NCI-H146 (cell line): Measurements from ENCODE around the gene KLK1.
"Not testable (repeated sequence)": the region's sequence is repeated elsewhere in the genome, so short reads cannot be mapped to it uniquely, and the experiment has no call there.

Source experiments
- DNase-seq: peaks from one replicate; lab custom pipeline; 2025; lab: John Stamatoyannopoulos, UW

Gene KLK1

GRCh38 chr19:50792272-50793250, 31.0 kb downstream of the KLK1 start:
- DNase-seq: no peak

- DNase-seq: no peak
These were observed 31.9 kb downstream of the KLK1 start for GRCh38 chr19:50791594-50792271.

- DNase-seq: no peak
These were observed 32.6 kb downstream of the KLK1 start for GRCh38 chr19:50790922-50791467.

GRCh38 chr19:50790396-50790795, 33.2 kb downstream of the KLK1 start, which contains the start of gene ACP4:
ACP4 (plus strand) TSS chr19:50790415; CDS start chr19:50790415, 0 bp downstream.
- no peak for DNase-seq

- no peak for DNase-seq
These were observed 38.3 kb downstream of the KLK1 start for GRCh38 chr19:50785329-50785728.

- no peak for DNase-seq
These were observed 38.9 kb downstream of the KLK1 start for GRCh38 chr19:50784710-50785109.

GRCh38 chr19:50783848-50784152, 39.8 kb downstream of the KLK1 start:
- DNase-seq: not testable (repeated sequence)

- DNase-seq: no peak
These were observed 42.7 kb downstream of the KLK1 start for GRCh38 chr19:50780753-50781435.

- DNase-seq: no peak
These were observed 43.8 kb downstream of the KLK1 start for GRCh38 chr19:50779504-50780457.

GRCh38 chr19:50778906-50779430, 44.6 kb downstream of the KLK1 start:
- DNase-seq: no peak

- DNase-seq: no peak
These were observed 45.7 kb downstream of the KLK1 start for GRCh38 chr19:50777830-50778303.

GRCh38 chr19:50777261-50777660, 46.3 kb downstream of the KLK1 start:
- no peak for DNase-seq

- no peak for DNase-seq
These were observed 47.5 kb downstream of the KLK1 start for GRCh38 chr19:50776131-50776530.

- not testable (repeated sequence) for DNase-seq
These were observed 50.1 kb downstream of the KLK1 start for GRCh38 chr19:50773454-50773853.

GRCh38 chr19:50772912-50773311, 50.7 kb downstream of the KLK1 start:
- DNase-seq: not testable (repeated sequence)

GRCh38 chr19:50772476-50772875, 51.1 kb downstream of the KLK1 start:
- no peak for DNase-seq

GRCh38 chr19:50770888-50771287, 52.7 kb downstream of the KLK1 start:
- DNase-seq: no peak

- DNase-seq: not testable (repeated sequence)
These were observed 53.4 kb downstream of the KLK1 start, which contains the start of gene GPR32 for GRCh38 chr19:50770164-50770563. GPR32 (plus strand) TSS chr19:50770464; CDS start chr19:50770601, 137 bp downstream.
